ENCODE measurements around the gene ZC3H11A.

DNA sequence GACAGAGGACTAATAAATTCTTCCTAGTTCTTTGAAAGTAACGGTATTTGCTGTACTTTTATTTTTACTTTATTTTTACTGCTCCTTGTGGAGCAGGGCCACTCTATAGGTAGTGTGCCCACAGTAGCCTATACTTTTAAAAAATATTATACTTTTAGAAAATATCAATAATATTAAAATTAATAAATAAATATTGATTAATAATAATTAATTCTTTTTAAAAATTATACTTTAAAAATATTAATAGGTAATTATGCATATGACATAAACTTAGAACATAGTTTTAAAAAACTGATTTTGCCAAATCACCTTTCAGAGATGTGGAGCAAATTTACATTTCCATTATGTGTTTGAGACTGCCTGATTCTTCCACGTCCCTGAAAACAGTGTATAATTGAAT, 30.8 kb downstream of the ZC3H11A start:
- TF ChIP-seq, protein P1, sequence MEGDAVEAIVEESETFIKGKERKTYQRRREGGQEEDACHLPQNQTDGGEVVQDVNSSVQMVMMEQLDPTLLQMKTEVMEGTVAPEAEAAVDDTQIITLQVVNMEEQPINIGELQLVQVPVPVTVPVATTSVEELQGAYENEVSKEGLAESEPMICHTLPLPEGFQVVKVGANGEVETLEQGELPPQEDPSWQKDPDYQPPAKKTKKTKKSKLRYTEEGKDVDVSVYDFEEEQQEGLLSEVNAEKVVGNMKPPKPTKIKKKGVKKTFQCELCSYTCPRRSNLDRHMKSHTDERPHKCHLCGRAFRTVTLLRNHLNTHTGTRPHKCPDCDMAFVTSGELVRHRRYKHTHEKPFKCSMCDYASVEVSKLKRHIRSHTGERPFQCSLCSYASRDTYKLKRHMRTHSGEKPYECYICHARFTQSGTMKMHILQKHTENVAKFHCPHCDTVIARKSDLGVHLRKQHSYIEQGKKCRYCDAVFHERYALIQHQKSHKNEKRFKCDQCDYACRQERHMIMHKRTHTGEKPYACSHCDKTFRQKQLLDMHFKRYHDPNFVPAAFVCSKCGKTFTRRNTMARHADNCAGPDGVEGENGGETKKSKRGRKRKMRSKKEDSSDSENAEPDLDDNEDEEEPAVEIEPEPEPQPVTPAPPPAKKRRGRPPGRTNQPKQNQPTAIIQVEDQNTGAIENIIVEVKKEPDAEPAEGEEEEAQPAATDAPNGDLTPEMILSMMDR (IDR thresholded peaks at IDR 0.05; ENCODE audit: insufficient read depth, low read length, poor library complexity, severe bottlenecking), result no peak
- no peak for TF ChIP-seq EZH2phosphoT487 (conservative IDR thresholded peaks at IDR 0.05; ENCODE audit: low read length)
